PC-9 (cell line): ENCODE measurements around the gene PTEN. TPM values are rescaled to one million over a fixed set of nuclear protein-coding genes. Genes with fewer than 3 reads are reported as not detected.

ENCODE experiments used
- BruUV-seq: library from RNA; stranded (reverse); fragments of 400-500 nt; replicated peaks from 2 replicates; lab custom pipeline; 2021; lab: Mats Ljungman, UMichigan
- CTCF ChIA-PET: fragments of 300-600 bp; sonication (Branson Sonifier 250); formaldehyde crosslinking; loops from one replicate; lab custom pipeline; 2022; ENCODE audit warnings: antibody characterized with exemption; lab: Charles Lee
- POLR2A ChIA-PET: fragments of 300-600 bp; sonication (Branson Sonifier 250); formaldehyde crosslinking; loops from one replicate; lab custom pipeline; 2022; ENCODE audit warnings: antibody characterized with exemption; ENCODE audit not compliant: unreplicated experiment; lab: Charles Lee
- DNase-seq, 2 experiments: peaks; one replicate each; pipeline versions ENCODE4 v3.0.0 to v3.0.0-alpha.2; 2015 to 2022; ENCODE audit warnings: mixed read lengths in 1 of 2
- H2AFZ ChIP-seq: fragments of 200-600 bp; sonication (generic); 2 replicates; pipeline ENCODE4 v1.8.1; 2017; ENCODE audit warnings: antibody characterized with exemption
- H3F3A ChIP-seq: fragments of 200-600 bp; sonication (generic); 2 replicates; pipeline ENCODE4 v1.8.1; 2017; ENCODE audit warnings: antibody characterized with exemption, mild to moderate bottlenecking, low read depth; ENCODE audit not compliant: insufficient read depth
- H3K27ac ChIP-seq: fragments of 200-600 bp; sonication (generic); 2 replicates; pipeline ENCODE4 v1.6.1; 2016; ENCODE audit warnings: mixed run types
- H3K27me3 ChIP-seq: fragments of 200-600 bp; sonication (generic); 2 replicates; pipeline ENCODE4 v1.6.1; 2016; ENCODE audit warnings: low read depth, mixed run types; ENCODE audit not compliant: insufficient read depth
- H3K36me3 ChIP-seq: fragments of 200-600 bp; sonication (generic); 2 replicates; pipeline ENCODE4 v1.6.1; 2016; ENCODE audit warnings: low read depth, mixed run types
- H3K4me1 ChIP-seq: fragments of 200-600 bp; sonication (generic); replicated peaks from 2 replicates; pipeline ENCODE4 v1.6.1; 2016; ENCODE audit warnings: mixed run types; ENCODE audit not compliant: insufficient read depth
- H3K4me2 ChIP-seq: fragments of 200-600 bp; sonication (generic); 2 replicates; pipeline ENCODE4 v1.6.1; 2017; ENCODE audit warnings: mixed run types
- H3K4me3 ChIP-seq: fragments of 200-600 bp; sonication (generic); 2 replicates; pipeline ENCODE4 v1.6.1; 2016; ENCODE audit warnings: mixed run types
- H3K79me2 ChIP-seq: fragments of 200-600 bp; sonication (generic); 2 replicates; pipeline ENCODE4 v1.6.1; 2017; ENCODE audit warnings: low read depth, mixed run types
- H3K9me2 ChIP-seq: fragments of 200-600 bp; sonication (generic); 2 replicates; pipeline ENCODE4 v1.8.1; 2017; ENCODE audit warnings: mild to moderate bottlenecking; ENCODE audit not compliant: insufficient read depth
- H3K9me3 ChIP-seq: fragments of 200-600 bp; sonication (generic); 2 replicates; pipeline ENCODE4 v1.8.1; 2016; ENCODE audit warnings: low read depth; ENCODE audit not compliant: insufficient read depth
- H4K20me1 ChIP-seq: fragments of 200-600 bp; sonication (generic); 2 replicates; pipeline ENCODE4 v1.8.1; 2017; ENCODE audit not compliant: insufficient read depth
- EZH2 ChIP-seq: fragments of 200-600 bp; sonication (generic); IDR thresholded peaks from 2 replicates; pipeline ENCODE4 v1.8.0; 2017; ENCODE audit warnings: antibody characterized with exemption, low read depth
- intact Hi-C: fragments of 100-400 bp; cut with micrococcal nuclease; formaldehyde crosslinking; loops from one replicate; pipeline ENCODE4 v1.10.0; 2022; ENCODE audit not compliant: unreplicated experiment
- total RNA-seq: library from RNA; stranded (reverse); gene quantifications from 2 replicates; pipeline ENCODE4 v1.2.3, GENCODE V29; 2021
- TF ChIP-seq, protein P1 (sequence below): fragments of 200-600 bp; sonication (generic); conservative IDR thresholded peaks from 2 replicates; pipeline ENCODE4 v1.6.1; 2017; ENCODE audit warnings: mixed run types, antibody characterized with exemption, mild to moderate bottlenecking, moderate library complexity

PTEN gene
- total RNA-seq, 1 experiment from 2014 or later = 44.9 TPM

DNA sequence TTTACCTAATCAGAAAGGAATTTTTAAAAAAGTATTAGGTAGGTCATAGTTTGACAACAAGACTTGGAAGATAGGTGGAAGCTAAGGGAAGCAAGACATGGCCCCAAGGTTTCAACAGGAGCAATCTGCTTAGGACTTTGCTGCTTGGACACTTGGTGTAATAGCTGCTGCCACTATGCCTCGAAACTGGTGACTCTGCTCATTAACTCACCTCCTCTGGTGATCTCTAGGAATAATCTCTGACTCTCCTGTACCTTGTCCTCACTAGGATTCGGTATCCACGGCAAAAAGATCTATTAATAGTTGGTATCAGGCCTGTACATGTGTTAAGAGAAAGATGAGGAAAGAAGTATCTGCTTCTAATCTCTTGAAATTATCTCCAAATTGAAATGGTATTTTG lies 53.1 kb downstream of the PTEN start:
- Histone ChIP-seq H2AFZ (no peak overlapping the region), H3K27me3 (no peaks in the 10 kb centered on the region), H4K20me1 (no peaks in the 10 kb centered on the region; the same call in none of the 2 replicates), H3K27ac (no peak overlapping the region), H3K4me1 (no peaks in the 10 kb centered on the region), H3K36me3 (peaks cover 4% of the 10 kb centered on the region; the same call in 1 of the 2 replicates), H3K79me2 (peaks cover 91% of the 10 kb centered on the region), H3K9me3 (peaks cover 14% of the 10 kb centered on the region; the same call in 1 of the 2 replicates), H3F3A (no peaks in the 10 kb centered on the region), H3K9me2 (no peaks in the 10 kb centered on the region), H3K4me3 (no peak overlapping the region), H3K4me2 (no peak overlapping the region)
- BruUV-seq = no TSS peak
- intact Hi-C loops = no loop called here
- POLR2A ChIA-PET = no interaction called here
- no peak for DNase-seq
- no peak for TF ChIP-seq EZH2
- TF ChIP-seq, protein P1, sequence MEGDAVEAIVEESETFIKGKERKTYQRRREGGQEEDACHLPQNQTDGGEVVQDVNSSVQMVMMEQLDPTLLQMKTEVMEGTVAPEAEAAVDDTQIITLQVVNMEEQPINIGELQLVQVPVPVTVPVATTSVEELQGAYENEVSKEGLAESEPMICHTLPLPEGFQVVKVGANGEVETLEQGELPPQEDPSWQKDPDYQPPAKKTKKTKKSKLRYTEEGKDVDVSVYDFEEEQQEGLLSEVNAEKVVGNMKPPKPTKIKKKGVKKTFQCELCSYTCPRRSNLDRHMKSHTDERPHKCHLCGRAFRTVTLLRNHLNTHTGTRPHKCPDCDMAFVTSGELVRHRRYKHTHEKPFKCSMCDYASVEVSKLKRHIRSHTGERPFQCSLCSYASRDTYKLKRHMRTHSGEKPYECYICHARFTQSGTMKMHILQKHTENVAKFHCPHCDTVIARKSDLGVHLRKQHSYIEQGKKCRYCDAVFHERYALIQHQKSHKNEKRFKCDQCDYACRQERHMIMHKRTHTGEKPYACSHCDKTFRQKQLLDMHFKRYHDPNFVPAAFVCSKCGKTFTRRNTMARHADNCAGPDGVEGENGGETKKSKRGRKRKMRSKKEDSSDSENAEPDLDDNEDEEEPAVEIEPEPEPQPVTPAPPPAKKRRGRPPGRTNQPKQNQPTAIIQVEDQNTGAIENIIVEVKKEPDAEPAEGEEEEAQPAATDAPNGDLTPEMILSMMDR = no peak
- CTCF ChIA-PET = no interaction called here

GRCh38 chr10:87918254-87918859 lies 54.9 kb downstream of the PTEN start:
- Histone ChIP-seq H3K4me3 (no peak overlapping the region), H3K4me2 (no peak overlapping the region), H3K79me2 (peaks cover 91% of the 10 kb centered on the region), H3K4me1 (no peaks in the 10 kb centered on the region), H4K20me1 (no peaks in the 10 kb centered on the region; the same call in 1 of the 2 replicates), H3K36me3 (no peaks in the 10 kb centered on the region; the same call in 1 of the 2 replicates), H2AFZ (no peak overlapping the region), H3K9me2 (no peaks in the 10 kb centered on the region), H3F3A (no peaks in the 10 kb centered on the region), H3K27ac (no peak overlapping the region), H3K9me3 (peaks cover 3% of the 10 kb centered on the region; the same call in 1 of the 2 replicates), H3K27me3 (no peaks in the 10 kb centered on the region)
- POLR2A ChIA-PET = no interaction called here
- CTCF ChIA-PET = no interaction called here
- BruUV-seq = no TSS peak
- TF ChIP-seq, protein P1 = no peak
- TF ChIP-seq EZH2 = no peak
- DNase-seq = no peak
- intact Hi-C loops = no loop called here

DNA sequence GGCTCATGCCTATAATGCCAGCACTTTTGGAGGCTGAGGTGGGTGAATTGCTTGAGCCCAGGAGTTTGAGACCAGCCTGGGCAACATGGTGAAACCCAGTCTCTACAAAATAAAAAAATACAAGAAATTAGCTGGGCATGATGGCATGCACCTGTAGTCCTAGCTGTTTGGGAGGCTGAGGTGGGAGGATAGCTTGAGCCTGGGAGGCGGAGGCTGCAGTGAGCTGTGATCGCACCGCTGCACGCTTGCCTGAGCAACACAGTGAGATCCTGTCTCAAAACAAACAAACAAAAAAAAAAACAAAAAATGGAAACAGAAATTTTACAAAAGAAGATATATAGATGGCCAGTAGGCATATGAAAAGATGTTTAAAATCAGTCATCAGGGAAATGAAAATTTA lies 57.1 kb downstream of the PTEN start:
- Histone ChIP-seq H3K79me2 (peaks cover 92% of the 10 kb centered on the region), H3K9me2 (no peaks in the 10 kb centered on the region), H2AFZ (no peak overlapping the region), H3K27ac (no peak overlapping the region), H4K20me1 (no peaks in the 10 kb centered on the region; the same call in 1 of the 2 replicates), H3K27me3 (no peaks in the 10 kb centered on the region), H3K9me3 (no peaks in the 10 kb centered on the region), H3K4me1 (no peaks in the 10 kb centered on the region), H3K36me3 (no peaks in the 10 kb centered on the region), H3K4me2 (no peak overlapping the region), H3K4me3 (no peak overlapping the region), H3F3A (no peaks in the 10 kb centered on the region)
- TF ChIP-seq EZH2 = no peak
- TF ChIP-seq, protein P1 = no peak
- ChIA-PET POLR2A (no interaction called here), CTCF (no interaction called here)
- no TSS peak for BruUV-seq
- intact Hi-C loops = loop anchor here (10.0 kb wide), 1 partner anchor 46 kb away; no protein-coding TSS in a partner anchor
- DNase-seq = no peak
